Stimulated activated CD8-positive, alpha-beta memory T cell treated with anti-CD3 and anti-CD28 coated beads, Interleukin-15, amount 100 ng/mL, for 1 hour (primary cell): ENCODE data around the gene PDZRN3.

Source experiments
- DNase-seq: peaks from one replicate; pipeline ENCODE4 v3.0.0-alpha.2; 2020; ENCODE audit warnings: low read depth

PDZRN3 gene

DNA sequence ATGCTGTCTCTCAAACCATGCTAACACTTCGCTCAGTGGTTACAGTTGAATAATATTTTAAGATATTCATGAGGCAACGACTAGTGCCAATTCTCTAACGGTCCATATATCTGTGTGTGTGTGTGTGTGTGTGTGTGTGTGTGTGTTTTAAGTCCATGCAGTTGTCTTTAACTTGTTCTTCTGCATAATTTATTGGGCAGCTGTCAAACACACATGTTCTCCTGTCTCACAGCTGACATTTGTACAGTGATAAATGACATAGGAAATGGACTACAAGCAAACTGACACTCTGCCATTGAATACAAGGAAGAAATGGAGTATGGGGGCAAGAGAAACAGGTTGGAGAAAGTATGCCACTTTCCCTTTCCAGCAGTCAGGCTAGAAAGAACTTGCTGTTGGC, 172.0 kb downstream of the PDZRN3 start:
- no peak for DNase-seq

DNA sequence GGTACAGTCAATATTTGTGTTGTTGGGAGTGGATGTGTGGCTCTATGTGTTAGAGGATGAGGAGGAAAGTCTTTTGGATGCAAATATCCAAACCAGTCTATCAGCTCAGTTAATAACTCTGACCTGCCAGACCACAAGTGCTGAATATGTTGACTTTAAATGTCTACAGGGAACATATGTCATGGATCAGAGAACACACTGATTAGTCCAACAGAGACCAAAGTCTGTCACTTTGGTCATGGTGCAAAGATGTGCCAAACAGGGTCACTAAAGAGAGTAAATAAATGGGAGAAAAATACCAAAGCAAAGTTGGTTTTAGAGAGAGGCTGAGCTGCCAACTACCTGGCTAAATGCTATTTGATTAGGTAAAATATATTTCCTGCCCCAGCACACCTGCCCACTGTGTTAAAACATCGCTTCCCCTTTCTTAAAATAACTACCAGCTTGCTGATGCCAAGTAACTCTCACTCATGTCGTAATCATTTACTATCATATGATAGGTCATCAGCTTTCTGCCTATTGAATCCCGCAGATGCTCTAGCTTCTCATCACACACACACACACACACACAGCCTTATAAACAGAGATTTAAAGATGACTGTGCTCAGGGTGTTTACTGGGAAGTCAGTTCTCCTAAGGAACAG, 173.3 kb downstream of the PDZRN3 start:
- no peak for DNase-seq

GRCh38 chr3:73449774-73450173, 175.0 kb downstream of the PDZRN3 start:
- no peak for DNase-seq

GRCh38 chr3:73448761-73449301, 175.9 kb downstream of the PDZRN3 start:
- no peak for DNase-seq

- no peak for DNase-seq
These were observed 176.7 kb downstream of the PDZRN3 start for GRCh38 chr3:73448041-73448440.

GRCh38 chr3:73447111-73447510, 177.6 kb downstream of the PDZRN3 start:
- DNase-seq: no peak

DNA sequence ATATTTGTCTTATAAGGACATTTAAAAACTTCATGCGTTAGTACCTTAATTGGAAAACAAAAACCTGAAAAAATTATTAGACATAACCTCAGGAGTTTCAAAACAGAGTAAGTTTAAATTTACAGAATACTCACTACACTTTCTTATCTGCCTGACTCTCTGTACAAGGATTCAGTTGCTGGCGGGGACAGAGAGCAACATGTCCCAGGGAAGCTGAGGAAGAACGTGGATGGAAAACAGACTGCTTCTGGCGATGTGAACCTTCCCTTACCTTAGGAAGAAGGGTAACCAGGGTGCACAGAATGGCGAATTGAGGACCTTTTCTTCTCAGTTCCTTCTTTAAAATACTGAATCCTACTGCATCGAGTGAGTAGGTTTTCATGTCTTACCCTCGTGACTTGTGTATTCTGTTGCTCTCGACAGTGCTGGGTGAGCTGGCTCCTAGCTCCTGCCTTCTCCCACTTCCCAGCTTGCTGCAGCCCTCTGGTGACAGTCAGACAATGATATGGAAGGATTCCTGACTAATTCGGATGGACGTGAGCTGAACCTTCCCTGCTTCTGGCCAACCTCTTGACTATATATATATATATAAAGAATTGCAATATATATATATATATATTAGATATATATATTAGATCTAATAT, 178.2 kb downstream of the PDZRN3 start:
- no peak for DNase-seq

GRCh38 chr3:73442886-73443285, 181.9 kb downstream of the PDZRN3 start:
- DNase-seq: no peak

- no peak for DNase-seq
These were observed 182.6 kb downstream of the PDZRN3 start for GRCh38 chr3:73442152-73442551.

DNA sequence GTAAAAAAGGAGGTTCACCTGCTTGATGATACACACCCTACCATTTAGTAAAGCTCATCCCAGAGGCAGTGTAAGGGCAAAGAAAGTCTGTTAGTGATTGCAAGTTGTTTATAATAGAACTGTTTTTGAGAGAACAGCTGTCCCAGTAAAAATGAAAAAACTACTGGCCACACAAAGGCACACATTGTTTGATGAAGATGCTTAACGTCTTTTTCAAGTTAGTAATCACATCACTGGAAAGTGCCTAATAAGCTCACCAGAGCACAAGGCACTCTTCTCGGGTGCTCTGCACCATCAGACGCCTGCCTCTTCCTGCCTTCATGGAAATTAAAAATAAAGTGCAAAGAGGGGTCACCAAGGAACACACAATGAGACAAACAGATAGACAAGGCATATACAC, 186.9 kb downstream of the PDZRN3 start:
- no peak for DNase-seq

GRCh38 chr3:73435055-73435454, 189.7 kb downstream of the PDZRN3 start:
- no peak for DNase-seq

- DNase-seq: no peak
These were observed 191.1 kb downstream of the PDZRN3 start for GRCh38 chr3:73433687-73434086.

- no peak for DNase-seq
These were observed 191.7 kb downstream of the PDZRN3 start for GRCh38 chr3:73433079-73433478.

- DNase-seq: no peak
These were observed 192.1 kb downstream of the PDZRN3 start for GRCh38 chr3:73432706-73433032.

GRCh38 chr3:73432023-73432705, 192.6 kb downstream of the PDZRN3 start:
- no peak for DNase-seq

DNA sequence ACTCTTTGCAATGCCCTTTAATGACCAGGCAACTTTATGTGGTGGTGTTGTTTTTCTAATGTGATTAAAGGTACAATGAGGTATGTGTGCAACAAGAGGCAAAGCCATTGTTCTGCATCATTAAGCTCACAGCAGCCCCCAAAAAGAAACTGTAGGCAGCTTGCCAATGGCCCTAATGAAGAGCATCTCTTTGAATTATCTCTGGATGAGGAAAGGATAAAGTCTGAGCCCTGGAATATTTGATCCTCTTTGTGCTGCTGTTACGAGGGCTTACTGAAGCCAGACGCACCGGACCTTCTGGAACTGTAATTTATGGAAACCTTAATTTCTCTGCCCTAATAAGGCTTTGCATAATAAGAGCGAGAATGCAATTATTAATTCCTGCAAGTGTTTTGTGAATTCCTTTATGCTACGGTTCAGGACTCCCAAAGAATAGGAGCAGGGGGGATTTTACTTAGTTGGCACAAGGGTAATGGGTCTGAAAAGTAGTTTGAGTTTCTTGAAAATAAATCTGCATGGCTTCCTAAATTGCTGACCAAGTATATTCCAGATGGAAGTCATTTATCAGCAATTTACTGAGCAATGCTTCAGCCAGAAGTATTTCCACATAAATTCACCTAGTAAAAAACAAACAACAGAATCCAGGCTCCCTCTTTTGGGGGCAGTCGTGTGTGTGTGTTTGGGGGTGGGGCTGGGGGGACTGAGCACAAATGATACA, 193.4 kb downstream of the PDZRN3 start:
- DNase-seq: no peak

- no peak for DNase-seq
These were observed 197.6 kb downstream of the PDZRN3 start for GRCh38 chr3:73427048-73427706.

DNA sequence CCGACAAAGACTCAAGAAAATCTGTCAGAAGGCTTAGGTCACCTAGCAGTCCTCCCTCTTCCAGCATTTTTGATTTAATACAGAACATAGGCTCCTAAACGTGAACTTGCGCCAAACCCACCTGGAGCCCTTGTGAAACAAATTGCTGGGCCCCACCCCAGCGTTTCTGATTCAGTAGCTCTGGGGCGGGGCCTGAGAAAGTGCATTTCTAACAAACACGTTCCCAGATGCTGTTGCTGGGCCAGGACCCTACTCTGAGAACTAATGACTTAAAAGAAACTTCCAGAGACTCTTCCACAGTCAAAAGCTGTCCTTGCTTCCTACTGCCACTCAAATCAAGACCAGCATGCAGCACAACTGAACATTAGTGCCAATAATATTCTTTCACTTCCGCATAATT, 198.1 kb downstream of the PDZRN3 start:
- DNase-seq: no peak

- no peak for DNase-seq
These were observed 201.6 kb downstream of the PDZRN3 start for GRCh38 chr3:73423116-73423515.

DNA sequence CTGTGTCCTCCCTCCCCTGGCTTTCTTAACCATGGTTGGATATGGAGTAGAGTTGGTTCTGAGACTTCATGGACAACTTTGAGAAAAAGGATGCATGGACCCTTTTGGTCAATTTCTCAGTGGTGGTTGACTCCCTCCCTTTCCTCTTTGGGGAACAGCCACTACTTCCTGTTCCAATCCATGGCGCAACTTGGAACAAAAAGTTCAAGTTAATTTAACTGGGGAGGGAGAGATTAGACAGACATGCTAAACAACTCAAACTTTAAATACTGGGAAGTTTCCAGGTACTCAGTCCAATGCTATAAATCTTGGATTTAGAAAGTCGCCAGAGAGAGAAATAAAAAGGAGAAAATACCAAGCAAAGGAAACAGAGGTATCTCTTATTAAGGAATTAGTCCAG, 202.2 kb downstream of the PDZRN3 start:
- no peak for DNase-seq

- DNase-seq: no peak
These were observed 204.8 kb downstream of the PDZRN3 start for GRCh38 chr3:73419942-73420341.

DNA sequence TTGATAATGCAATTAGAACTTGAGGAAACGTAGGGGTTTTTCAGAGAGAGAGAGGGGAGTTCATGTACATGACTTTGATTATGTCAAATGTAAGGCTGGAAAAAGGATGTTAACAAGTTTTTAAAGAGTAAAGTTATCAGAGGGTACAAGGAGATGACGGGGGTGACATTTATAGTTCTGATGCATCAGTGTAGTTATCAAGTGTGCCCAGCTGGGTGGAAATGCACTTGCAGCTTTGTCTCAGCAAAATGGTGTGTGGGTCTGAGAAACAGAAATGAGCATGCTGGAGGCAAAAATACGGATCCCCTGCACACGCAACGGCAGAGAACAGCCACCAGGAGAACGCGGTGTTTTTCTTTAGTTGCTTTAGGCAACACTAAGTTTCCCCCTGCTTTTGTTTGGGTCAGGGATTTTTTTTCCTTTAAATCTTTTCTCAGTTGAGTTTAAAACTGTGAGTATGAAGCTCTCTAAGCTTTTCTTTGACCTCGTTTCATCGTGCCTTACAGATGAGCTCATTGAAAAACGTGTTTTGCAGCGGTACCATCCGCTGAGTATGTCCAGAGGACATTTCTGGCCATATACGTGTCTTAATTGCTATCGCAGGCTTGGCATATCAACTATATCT, 205.4 kb downstream of the PDZRN3 start:
- no peak for DNase-seq
